ENCODE data around the gene MRPL49.

GRCh38 chr11:65087216-65087615, 34.9 kb upstream of the MRPL49 start:
- TF ChIP-seq, protein P1, sequence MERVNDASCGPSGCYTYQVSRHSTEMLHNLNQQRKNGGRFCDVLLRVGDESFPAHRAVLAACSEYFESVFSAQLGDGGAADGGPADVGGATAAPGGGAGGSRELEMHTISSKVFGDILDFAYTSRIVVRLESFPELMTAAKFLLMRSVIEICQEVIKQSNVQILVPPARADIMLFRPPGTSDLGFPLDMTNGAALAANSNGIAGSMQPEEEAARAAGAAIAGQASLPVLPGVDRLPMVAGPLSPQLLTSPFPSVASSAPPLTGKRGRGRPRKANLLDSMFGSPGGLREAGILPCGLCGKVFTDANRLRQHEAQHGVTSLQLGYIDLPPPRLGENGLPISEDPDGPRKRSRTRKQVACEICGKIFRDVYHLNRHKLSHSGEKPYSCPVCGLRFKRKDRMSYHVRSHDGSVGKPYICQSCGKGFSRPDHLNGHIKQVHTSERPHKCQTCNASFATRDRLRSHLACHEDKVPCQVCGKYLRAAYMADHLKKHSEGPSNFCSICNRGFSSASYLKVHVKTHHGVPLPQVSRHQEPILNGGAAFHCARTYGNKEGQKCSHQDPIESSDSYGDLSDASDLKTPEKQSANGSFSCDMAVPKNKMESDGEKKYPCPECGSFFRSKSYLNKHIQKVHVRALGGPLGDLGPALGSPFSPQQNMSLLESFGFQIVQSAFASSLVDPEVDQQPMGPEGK (CRISPR knock-in tag; IDR thresholded peaks at IDR 0.05; ENCODE audit: borderline replicate concordance): no peak
- TF ChIP-seq, protein P2, sequence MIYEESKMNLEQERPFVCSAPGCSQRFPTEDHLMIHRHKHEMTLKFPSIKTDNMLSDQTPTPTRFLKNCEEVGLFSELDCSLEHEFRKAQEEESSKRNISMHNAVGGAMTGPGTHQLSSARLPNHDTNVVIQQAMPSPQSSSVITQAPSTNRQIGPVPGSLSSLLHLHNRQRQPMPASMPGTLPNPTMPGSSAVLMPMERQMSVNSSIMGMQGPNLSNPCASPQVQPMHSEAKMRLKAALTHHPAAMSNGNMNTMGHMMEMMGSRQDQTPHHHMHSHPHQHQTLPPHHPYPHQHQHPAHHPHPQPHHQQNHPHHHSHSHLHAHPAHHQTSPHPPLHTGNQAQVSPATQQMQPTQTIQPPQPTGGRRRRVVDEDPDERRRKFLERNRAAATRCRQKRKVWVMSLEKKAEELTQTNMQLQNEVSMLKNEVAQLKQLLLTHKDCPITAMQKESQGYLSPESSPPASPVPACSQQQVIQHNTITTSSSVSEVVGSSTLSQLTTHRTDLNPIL (CRISPR knock-in tag; IDR thresholded peaks at IDR 0.05; ENCODE audit: low read depth): no peak
- no peak for TF ChIP-seq RARB (CRISPR knock-in tag; IDR thresholded peaks at IDR 0.05)
- TF ChIP-seq CSDC2 (CRISPR knock-in tag; IDR thresholded peaks at IDR 0.05): no peak
- TF ChIP-seq TOX (CRISPR knock-in tag; IDR thresholded peaks at IDR 0.05; ENCODE audit: borderline replicate concordance): no peak
- no peak for TF ChIP-seq PPARA (CRISPR knock-in tag; IDR thresholded peaks at IDR 0.05; ENCODE audit: borderline replicate concordance)
- TF ChIP-seq ZNF8 (CRISPR knock-in tag; IDR thresholded peaks at IDR 0.05): no peak
- TF ChIP-seq GLIS3 (CRISPR knock-in tag; IDR thresholded peaks at IDR 0.05): no peak
